WERI-Rb-1 (cell line): ENCODE data around the gene MRNIP.

Experiments
- DNase-seq: peaks from one replicate; pipeline ENCODE4 v3.0.0-alpha.2; 2020
- H3K27ac ChIP-seq: fragments of 250-450 bp; sonication (Bioruptor Pico); 2 replicates; pipeline ENCODE4 v1.5.1; 2020; ENCODE audit warnings: mild to moderate bottlenecking, moderate library complexity
- H3K27me3 ChIP-seq: fragments of 250-450 bp; sonication (Bioruptor Pico); 2 replicates; pipeline ENCODE4 v1.5.1; 2021; ENCODE audit warnings: mild to moderate bottlenecking, low read depth, moderate library complexity; ENCODE audit not compliant: insufficient read depth, severe bottlenecking
- H3K36me3 ChIP-seq: fragments of 250-450 bp; sonication (Bioruptor Pico); 2 replicates; pipeline ENCODE4 v1.5.1; 2020; ENCODE audit warnings: mild to moderate bottlenecking, moderate library complexity
- H3K4me3 ChIP-seq: 2 replicates; pipeline ENCODE4 v1.5.1; 2011; ENCODE audit warnings: low read depth, mild to moderate bottlenecking, control low read depth, low read length
- H3K9me3 ChIP-seq: fragments of 250-450 bp; sonication (Bioruptor Pico); 2 replicates; pipeline ENCODE4 v1.5.1; 2021; ENCODE audit warnings: mild to moderate bottlenecking, moderate library complexity; ENCODE audit not compliant: severe bottlenecking
- TF ChIP-seq, protein P1 (sequence below): IDR thresholded peaks from 2 replicates; pipeline ENCODE4 v1.5.1; 2011; ENCODE audit warnings: low read depth, mild to moderate bottlenecking, control low read depth, inconsistent platforms, low read length

MRNIP gene

DNA sequence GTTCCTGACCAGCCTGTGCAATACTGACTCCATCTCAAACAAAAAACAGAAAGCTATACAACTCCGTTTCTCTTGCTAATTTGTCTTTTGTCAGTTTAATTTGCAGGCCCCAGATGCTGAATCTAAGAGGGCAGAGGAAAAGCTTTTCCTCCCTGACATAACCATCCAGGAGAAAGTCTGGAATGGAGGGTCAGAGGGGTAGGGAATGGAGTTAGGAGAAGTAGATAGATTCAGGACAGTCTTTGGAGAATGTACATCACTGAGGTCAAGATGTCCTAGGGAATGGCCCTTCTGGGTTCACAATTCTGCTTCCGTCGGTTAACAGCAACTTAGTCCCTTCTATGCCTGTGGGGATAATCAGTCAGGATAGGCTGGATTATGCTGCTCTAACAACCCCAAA, 44.5 kb downstream of the MRNIP start:
- Histone ChIP-seq H3K27ac (no peak overlapping the region), H3K4me3 (no peak overlapping the region), H3K36me3 (no peaks in the 10 kb centered on the region), H3K27me3 (no peaks in the 10 kb centered on the region), H3K9me3 (no peaks in the 10 kb centered on the region)
- TF ChIP-seq, protein P1, sequence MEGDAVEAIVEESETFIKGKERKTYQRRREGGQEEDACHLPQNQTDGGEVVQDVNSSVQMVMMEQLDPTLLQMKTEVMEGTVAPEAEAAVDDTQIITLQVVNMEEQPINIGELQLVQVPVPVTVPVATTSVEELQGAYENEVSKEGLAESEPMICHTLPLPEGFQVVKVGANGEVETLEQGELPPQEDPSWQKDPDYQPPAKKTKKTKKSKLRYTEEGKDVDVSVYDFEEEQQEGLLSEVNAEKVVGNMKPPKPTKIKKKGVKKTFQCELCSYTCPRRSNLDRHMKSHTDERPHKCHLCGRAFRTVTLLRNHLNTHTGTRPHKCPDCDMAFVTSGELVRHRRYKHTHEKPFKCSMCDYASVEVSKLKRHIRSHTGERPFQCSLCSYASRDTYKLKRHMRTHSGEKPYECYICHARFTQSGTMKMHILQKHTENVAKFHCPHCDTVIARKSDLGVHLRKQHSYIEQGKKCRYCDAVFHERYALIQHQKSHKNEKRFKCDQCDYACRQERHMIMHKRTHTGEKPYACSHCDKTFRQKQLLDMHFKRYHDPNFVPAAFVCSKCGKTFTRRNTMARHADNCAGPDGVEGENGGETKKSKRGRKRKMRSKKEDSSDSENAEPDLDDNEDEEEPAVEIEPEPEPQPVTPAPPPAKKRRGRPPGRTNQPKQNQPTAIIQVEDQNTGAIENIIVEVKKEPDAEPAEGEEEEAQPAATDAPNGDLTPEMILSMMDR: no peak
- DNase-seq: no peak

DNA sequence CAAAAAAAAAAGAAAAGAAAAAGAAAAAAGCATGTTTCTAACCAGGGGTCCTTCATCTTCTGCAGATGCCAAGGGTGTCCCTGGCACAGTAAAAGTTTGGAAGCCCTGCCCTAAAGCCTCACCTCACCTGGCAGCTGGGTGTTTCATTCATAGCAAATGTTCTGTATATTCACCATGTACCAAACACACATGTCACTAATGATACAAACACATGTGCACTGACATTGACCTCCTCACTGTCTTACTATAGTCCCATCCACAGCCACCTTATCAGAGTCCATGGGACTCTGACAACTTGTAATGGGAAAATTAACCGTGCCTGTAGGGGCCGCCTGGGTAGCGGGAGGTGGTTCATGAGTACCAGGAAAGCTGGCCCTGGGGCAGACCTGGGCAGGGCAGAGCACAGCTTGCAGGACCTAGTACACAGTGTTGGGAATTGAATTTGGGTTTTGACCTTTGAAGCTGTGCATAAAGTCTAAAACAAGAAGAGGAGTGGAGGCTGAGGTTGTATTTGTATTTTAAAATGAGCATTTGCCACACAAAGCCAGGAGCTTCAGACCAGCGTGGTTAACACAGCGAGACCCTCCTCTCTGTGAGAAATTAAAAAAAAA, 45.5 kb downstream of the MRNIP start:
- Histone ChIP-seq H3K4me3 (no peak overlapping the region), H3K36me3 (no peaks in the 10 kb centered on the region), H3K27me3 (no peaks in the 10 kb centered on the region), H3K9me3 (no peaks in the 10 kb centered on the region), H3K27ac (no peak overlapping the region)
- no peak for DNase-seq
- TF ChIP-seq, protein P1: no peak

DNA sequence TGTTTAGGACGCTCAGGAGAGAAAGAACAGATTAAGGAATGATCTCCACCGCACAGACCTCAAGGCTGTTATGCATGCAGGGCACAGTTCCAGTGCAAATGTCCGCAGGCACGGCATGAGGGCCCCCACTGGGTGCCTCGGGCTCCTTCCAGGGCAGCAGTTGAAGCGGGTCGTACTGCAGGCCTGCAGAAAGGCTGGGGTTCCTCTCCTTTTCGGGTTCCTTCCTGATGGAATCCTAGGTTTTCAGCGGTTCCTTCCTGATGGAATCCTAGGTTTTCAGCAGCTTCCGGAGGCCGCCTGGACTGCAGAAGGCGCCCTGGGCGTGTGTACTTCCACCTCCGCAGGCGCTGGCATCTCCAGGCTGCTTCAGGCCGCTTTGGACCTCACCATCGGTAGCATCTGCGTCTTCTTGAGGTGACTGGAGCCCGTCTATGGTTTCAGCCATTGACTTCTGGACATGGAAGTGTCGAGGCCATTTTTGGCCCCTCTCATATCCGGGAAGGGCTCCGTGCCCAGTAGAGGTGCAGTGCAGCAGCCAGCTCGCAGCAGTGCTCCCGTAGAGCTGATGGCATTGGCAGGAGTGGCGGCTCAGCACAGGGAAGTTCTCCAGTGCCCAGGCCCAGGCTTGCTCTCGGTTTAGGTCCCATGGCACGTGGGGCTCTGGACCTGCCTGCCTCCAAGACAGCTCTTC, 46.3 kb downstream of the MRNIP start:
- Histone ChIP-seq H3K27ac (no peak overlapping the region), H3K27me3 (no peaks in the 10 kb centered on the region), H3K36me3 (no peaks in the 10 kb centered on the region), H3K4me3 (no peak overlapping the region), H3K9me3 (no peaks in the 10 kb centered on the region)
- TF ChIP-seq, protein P1: no peak
- no peak for DNase-seq

DNA sequence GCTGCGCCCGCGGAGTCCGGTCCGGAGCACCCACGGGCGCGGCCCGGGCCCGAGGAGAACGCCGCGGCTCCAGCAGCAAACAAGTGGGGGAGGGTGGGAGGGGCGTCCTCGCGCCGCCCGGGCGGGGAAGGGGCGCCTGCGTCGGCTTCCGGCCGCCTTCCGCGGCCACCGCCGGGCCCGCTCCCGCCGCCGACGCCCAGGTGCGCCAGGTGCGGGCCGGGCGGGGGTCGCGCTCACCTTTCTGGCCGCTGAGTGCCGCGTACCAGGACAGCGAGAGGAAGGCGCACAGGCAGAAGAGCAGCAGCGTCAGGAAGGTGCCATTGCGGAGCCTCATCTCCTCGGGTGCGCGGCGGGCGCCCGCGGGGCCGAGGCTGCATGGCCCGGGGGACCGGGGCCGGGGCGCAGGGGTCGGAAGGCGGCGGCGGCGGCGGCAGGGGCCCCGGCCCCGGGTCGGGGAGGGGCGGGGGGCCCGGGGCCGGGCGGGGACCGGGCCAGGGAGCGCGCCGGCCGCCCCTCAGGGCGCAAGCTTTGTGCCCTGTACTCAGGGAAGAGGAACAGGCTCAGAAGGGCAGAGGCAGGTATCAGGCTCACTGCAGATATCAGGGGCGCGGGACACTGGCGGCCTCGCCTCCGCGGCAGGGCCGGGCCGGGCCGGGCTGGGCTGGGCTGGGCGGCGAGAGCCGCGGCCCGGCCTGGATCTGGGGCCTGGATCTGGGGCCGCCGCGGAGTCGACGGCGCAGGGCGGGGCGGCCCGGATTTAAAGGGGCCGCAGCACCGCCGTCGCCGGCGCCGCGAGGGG, 52.2 kb downstream of the MRNIP start, which contains the start of gene MGAT4B:
TSS of gene MGAT4B (minus strand) at position 617 of the 799 bp plus-strand sequence. CDS start at position 334, 283 bp downstream.
- Histone ChIP-seq H3K9me3 (no peaks in the 10 kb centered on the region), H3K36me3 (no peaks in the 10 kb centered on the region), H3K4me3 (peak within 1 kb of the TSS; percentile 61), H3K27me3 (no peaks in the 10 kb centered on the region), H3K27ac (peak within 1 kb of the TSS; percentile 78)
- TF ChIP-seq, protein P1: no peak
- DNase-seq: peak; percentile 41

DNA sequence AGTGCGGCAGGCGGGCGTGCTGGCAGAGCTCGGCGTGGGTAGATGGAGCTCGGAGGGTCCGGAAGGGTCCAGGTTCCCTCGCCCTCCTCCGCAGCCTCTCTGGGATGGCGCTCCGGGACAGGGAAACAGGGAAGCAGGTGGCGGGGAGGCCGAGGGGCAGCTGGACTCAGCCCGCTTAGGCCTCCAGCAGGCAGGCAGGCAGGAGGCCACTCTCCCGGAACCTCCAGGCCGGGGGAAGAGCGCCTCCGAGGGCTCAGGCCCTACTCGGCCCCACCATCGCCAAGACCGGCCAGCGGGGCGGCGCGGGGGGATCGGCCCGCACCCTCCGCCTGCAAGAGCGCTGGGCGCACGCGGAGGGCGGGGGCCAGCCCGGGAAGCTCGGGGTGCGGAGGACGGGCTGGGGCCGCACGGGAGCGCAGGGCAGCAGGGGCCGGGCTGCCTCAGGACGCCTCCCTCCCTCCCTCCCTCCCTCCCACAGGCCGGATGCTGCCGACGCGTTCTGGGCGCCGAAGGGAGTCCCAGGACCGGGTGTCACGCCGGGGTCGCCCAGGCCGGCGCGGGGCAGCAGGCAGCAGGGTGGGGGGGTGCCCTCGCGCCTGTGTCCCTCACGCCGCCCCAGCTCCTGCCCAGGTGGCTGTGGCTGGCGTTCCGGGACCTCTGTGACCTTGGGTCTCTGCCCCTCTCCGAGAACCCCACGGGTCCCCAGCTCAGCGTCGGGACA, 52.9 kb downstream of the MRNIP start:
- H3K4me3 ChIP-seq: peak overlapping the region; percentile 47
- H3K27me3 ChIP-seq: no peaks in the 10 kb centered on the region
- H3K27ac ChIP-seq: peak overlapping the region; percentile 43
- H3K9me3 ChIP-seq: no peaks in the 10 kb centered on the region
- DNase-seq: no peak
- TF ChIP-seq, protein P1: no peak
- no peaks in the 10 kb centered on the region for H3K36me3 ChIP-seq
